SJCRH30 (cell line): ENCODE data around the gene LAMA5. TPM values are rescaled to one million over a fixed set of nuclear protein-coding genes. Genes with fewer than 3 reads are reported as not detected.

Experiments used
- DNase-seq, 2 experiments: peaks; one replicate each; pipeline ENCODE4 v3.0.0-alpha.2; 2015 to 2020
- H3K27ac ChIP-seq: fragments of 250-450 bp; sonication (Bioruptor Pico); 2 replicates; pipeline ENCODE4 v1.5.1; 2020; ENCODE audit warnings: mild to moderate bottlenecking, moderate library complexity
- H3K27me3 ChIP-seq: fragments of 250-450 bp; sonication (Bioruptor Pico); 2 replicates; pipeline ENCODE4 v1.5.1; 2020; ENCODE audit warnings: mild to moderate bottlenecking, moderate library complexity
- H3K36me3 ChIP-seq: fragments of 250-450 bp; sonication (Bioruptor Pico); 2 replicates; pipeline ENCODE4 v1.5.1; 2020; ENCODE audit warnings: mild to moderate bottlenecking, moderate library complexity
- H3K4me1 ChIP-seq: fragments of 250-450 bp; sonication (Bioruptor Pico); 2 replicates; pipeline ENCODE4 v1.5.1; 2020; ENCODE audit warnings: mild to moderate bottlenecking, moderate library complexity
- H3K4me3 ChIP-seq: fragments of 250-450 bp; sonication (Bioruptor Pico); 2 replicates; pipeline ENCODE4 v1.5.1; 2020; ENCODE audit warnings: mild to moderate bottlenecking, moderate library complexity
- H3K9me3 ChIP-seq: fragments of 250-450 bp; sonication (Bioruptor Pico); replicated peaks from 2 replicates; pipeline ENCODE4 v1.5.1; 2020; ENCODE audit warnings: mild to moderate bottlenecking, moderate library complexity
- total RNA-seq: library from RNA; depleted of rRNA; stranded (reverse); fragments of >200 nt; shearing (Covaris generic); gene quantifications from 2 replicates; pipeline ENCODE4 v1.2.3, GENCODE V29; 2014

The LAMA5 gene
- total RNA-seq, 1 experiment from 2014 or later = 43.8 TPM

GRCh38 chr20:62284448-62284847 lies 82.7 kb downstream of the LAMA5 start:
- Histone ChIP-seq H3K4me1 (peaks cover 31% of the 10 kb centered on the region), H3K36me3 (peaks cover 20% of the 10 kb centered on the region), H3K4me3 (no peak overlapping the region), H3K27ac (no peak overlapping the region), H3K9me3 (no peaks in the 10 kb centered on the region), H3K27me3 (no peaks in the 10 kb centered on the region)
- no peak for DNase-seq

- peaks cover 24% of the 10 kb centered on the region for H3K36me3 ChIP-seq
- no peak overlapping the region; the same call in 1 of the 2 replicates for H3K27ac ChIP-seq
- no peak overlapping the region for H3K4me3 ChIP-seq
- peak; percentile 50 to 56 for DNase-seq
- H3K4me1 ChIP-seq = peaks cover 31% of the 10 kb centered on the region
- H3K9me3 ChIP-seq = no peaks in the 10 kb centered on the region
- H3K27me3 ChIP-seq = no peaks in the 10 kb centered on the region
These were observed 84.1 kb downstream of the LAMA5 start for GRCh38 chr20:62282877-62283503.

- Histone ChIP-seq H3K27me3 (no peaks in the 10 kb centered on the region), H3K9me3 (no peaks in the 10 kb centered on the region), H3K4me3 (no peak overlapping the region), H3K27ac (peak overlapping the region; percentile 89), H3K36me3 (peaks cover 28% of the 10 kb centered on the region), H3K4me1 (peaks cover 31% of the 10 kb centered on the region)
- no peak for DNase-seq
These were observed 85.0 kb downstream of the LAMA5 start for GRCh38 chr20:62282103-62282502.

DNA sequence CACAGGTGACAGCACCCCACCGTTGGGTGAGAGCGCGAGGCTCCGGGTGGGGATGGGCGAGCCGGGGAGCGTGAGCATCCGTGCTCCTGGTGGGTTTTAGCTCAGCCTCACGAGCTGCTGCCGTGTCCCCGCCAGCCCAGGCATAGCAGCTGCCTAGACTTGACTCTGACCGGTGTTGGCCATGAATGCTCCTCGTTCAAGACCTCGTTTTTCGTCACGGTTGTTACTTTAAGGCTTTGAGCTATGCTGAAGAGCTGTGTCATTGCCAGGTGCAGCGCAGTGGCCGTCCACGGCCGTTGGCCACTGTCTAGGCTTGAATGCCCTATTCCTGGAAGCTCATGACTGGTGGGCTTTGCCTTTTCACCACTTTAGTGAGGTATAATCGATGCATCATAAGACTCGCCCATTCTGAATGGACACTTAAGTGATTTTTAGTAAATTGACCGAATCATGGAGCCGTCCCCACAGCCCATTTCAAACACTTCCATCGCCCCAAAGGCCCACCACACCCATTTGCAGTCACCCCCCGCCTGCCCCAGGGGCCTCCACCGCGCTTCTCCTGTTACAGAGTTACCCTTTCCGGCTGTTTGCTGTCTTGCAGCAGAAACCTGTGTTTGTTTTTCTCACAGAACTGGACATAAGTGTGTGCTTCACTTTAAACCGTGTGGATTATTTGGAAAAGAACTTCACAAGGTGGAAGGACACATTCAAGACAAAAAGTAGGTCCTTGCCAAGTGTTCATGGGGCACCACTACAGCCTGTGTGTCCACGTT lies 85.8 kb downstream of the LAMA5 start:
- Histone ChIP-seq H3K27ac (peak overlapping the region; percentile 89), H3K27me3 (no peaks in the 10 kb centered on the region), H3K4me1 (peaks cover 31% of the 10 kb centered on the region), H3K9me3 (no peaks in the 10 kb centered on the region), H3K36me3 (peaks cover 28% of the 10 kb centered on the region), H3K4me3 (no peak overlapping the region)
- peak; percentile 94 to 98 for DNase-seq

DNA sequence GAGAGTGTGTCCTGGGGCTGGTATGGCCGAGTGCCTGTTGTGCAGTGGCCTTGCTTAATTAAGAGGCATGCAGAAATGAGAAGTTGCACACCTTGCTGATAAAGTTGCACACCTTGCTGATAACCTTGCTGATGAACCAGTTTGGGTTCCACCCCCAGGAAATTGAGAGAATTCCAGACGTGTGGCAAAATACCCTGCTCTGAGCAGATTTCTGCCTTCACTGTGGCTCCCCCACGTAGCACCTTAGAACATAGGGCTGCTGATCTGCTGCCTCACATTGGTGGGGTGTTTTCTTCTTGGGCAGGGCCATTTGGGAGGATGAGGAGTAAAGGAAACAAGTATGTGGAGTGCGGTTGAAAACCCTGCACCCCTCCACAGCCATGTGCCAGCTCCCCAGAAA lies 86.8 kb downstream of the LAMA5 start:
- Histone ChIP-seq H3K27me3 (no peaks in the 10 kb centered on the region), H3K4me1 (peaks cover 31% of the 10 kb centered on the region), H3K9me3 (no peaks in the 10 kb centered on the region), H3K4me3 (no peak overlapping the region), H3K27ac (peak overlapping the region; percentile 89), H3K36me3 (peaks cover 28% of the 10 kb centered on the region)
- DNase-seq = no peak

DNA sequence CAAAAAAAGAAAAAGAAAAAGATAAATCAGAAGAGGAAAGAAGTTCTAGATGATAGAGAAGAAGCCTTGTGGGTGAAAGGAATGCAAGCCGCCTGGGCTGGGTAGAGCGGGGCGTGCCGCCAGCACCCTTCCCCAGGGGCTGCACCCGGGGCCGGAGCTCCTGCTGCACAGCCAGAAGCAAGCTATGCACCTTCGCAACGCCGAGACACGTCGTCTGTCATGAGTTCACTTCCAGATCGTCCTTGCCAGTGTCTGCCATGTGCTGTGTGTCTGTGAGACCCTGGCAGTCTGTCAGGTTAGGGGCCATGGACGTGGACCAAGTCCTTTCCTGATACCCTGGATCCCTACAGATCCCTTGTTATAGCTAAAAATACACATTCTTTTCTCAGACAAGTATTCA lies 89.9 kb downstream of the LAMA5 start:
- H3K36me3 ChIP-seq = peaks cover 23% of the 10 kb centered on the region
- no peak for DNase-seq
- H3K4me3 ChIP-seq = no peak overlapping the region
- H3K9me3 ChIP-seq = no peaks in the 10 kb centered on the region
- H3K4me1 ChIP-seq = peaks cover 20% of the 10 kb centered on the region
- H3K27ac ChIP-seq = no peak overlapping the region
- no peaks in the 10 kb centered on the region for H3K27me3 ChIP-seq

DNA sequence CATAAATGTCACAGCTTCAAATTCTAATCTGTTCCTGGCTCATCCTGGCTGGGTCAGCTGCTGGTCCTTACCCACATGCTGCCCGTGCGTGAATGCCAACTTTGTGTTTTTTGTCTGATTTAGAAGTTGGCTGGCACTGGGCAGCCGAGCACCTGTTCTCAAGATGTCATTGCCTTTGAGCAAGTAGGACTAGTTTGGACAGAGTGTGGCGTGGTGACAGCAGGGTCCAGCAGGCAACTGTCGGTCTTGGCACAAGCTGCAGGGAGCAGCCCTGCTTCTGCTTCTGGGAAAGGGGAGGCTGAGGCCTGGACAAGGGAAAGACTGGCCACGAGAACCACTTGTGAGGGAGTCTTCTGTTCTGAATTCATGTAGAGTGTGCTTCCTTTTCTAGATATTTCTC lies 90.7 kb downstream of the LAMA5 start:
- no peak overlapping the region for H3K4me3 ChIP-seq
- H3K27ac ChIP-seq = no peak overlapping the region
- H3K27me3 ChIP-seq = no peaks in the 10 kb centered on the region
- peaks cover 21% of the 10 kb centered on the region for H3K36me3 ChIP-seq
- DNase-seq = peak in 1 of 2 experiments; percentile 30
- no peaks in the 10 kb centered on the region for H3K9me3 ChIP-seq
- peaks cover 11% of the 10 kb centered on the region for H3K4me1 ChIP-seq

- H3K36me3 ChIP-seq = peaks cover 18% of the 10 kb centered on the region
- no peak overlapping the region for H3K4me3 ChIP-seq
- no peak for DNase-seq
- H3K27ac ChIP-seq = no peak overlapping the region
- no peaks in the 10 kb centered on the region for H3K27me3 ChIP-seq
- H3K4me1 ChIP-seq = no peaks in the 10 kb centered on the region; the same call in 1 of the 2 replicates
- H3K9me3 ChIP-seq = no peaks in the 10 kb centered on the region
These were observed 91.9 kb downstream of the LAMA5 start for GRCh38 chr20:62275219-62275618.

DNA sequence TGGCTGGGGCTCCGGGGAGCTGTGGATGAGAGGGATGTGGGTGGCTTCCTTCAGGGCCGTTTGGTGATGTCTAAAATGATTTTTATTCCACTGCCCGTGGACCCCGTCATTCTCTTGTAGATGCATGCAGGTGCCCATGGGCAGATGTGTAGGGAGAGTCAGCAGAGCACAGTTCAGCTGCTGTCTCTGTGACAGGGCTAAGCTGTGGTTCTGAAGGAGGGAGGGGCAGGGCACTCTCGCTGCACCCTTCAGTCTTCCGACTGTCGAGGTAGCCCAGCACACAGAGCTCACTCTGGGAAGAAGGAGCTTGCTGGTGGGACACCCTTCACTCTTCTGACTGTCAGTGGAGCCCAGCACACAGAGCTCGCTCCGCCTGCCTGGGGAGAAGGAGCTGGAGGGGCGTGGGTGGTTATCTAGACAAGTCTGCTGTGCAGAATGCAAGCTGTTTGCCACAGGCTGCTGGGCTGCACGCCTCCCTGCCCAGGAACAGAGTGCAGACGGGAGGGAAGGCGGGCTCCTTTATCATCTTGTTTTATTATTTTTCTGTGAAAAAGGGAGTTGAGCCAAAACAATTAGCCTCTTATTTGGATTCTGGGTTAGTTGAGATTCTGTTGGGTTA lies 92.7 kb downstream of the LAMA5 start:
- Histone ChIP-seq H3K27me3 (no peaks in the 10 kb centered on the region), H3K36me3 (peaks cover 11% of the 10 kb centered on the region), H3K4me1 (no peaks in the 10 kb centered on the region), H3K27ac (no peak overlapping the region), H3K4me3 (no peak overlapping the region), H3K9me3 (no peaks in the 10 kb centered on the region)
- DNase-seq = no peak

- H3K4me3 ChIP-seq = no peak overlapping the region
- H3K27ac ChIP-seq = no peak overlapping the region
- no peak for DNase-seq
- peaks cover 7% of the 10 kb centered on the region for H3K36me3 ChIP-seq
- no peaks in the 10 kb centered on the region for H3K4me1 ChIP-seq
- H3K9me3 ChIP-seq = no peaks in the 10 kb centered on the region
- H3K27me3 ChIP-seq = no peaks in the 10 kb centered on the region
These were observed 93.7 kb downstream of the LAMA5 start for GRCh38 chr20:62273416-62273815.

DNA sequence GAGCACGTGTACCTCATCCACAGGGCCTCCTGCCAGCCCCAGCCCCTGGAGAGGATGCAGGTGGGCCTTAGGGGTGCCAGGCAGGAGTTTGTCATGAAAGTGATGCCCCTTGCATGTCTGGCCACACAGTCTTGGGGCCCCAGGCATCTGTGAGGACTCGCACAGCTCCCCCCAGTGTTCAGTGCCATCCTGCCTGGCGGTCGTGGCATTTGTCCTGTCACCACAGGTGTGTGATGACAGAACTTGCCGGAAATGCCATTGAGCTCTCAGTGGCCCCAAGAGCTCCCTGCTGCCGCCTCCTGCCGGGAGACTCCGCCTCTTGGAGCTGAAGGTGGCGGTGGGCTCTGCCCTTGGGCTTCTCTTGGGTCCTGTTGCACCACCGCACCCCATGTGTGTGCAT lies 94.9 kb downstream of the LAMA5 start:
- Histone ChIP-seq H3K9me3 (no peaks in the 10 kb centered on the region), H3K36me3 (peaks cover 5% of the 10 kb centered on the region; the same call in 1 of the 2 replicates), H3K4me1 (no peaks in the 10 kb centered on the region), H3K4me3 (no peak overlapping the region), H3K27me3 (no peaks in the 10 kb centered on the region), H3K27ac (no peak overlapping the region)
- DNase-seq = no peak

DNA sequence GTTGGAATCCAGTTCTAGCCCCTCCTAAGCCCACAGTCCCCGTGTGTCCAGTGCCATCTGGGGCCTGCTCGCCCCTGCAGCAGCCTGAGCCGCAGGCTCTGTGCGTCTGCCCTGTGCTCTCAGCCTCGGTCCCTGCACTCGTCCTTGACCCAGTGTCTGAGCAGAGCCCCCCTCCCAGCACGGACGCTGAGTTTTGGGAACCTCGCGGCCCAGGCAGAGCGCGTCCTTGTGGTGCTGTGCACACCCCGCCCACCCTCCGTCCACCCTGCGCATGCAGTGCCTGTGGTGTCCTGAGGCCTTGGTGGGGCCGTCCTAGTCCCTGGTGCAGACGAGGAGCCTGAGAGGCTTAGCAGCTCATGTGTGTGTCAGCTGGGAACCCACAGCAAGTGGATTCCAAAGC lies 97.2 kb downstream of the LAMA5 start:
- Histone ChIP-seq H3K36me3 (peaks cover 25% of the 10 kb centered on the region), H3K4me1 (no peaks in the 10 kb centered on the region)
- no peak for DNase-seq

GRCh38 chr20:62269378-62269777 lies 97.7 kb downstream of the LAMA5 start:
- Histone ChIP-seq H3K4me1 (no peaks in the 10 kb centered on the region), H3K36me3 (peaks cover 30% of the 10 kb centered on the region), H3K27ac (no peak overlapping the region), H3K4me3 (no peak overlapping the region), H3K27me3 (no peaks in the 10 kb centered on the region), H3K9me3 (0 out of 2 replicates have a peak, but pooled peaks cover 5% of the 10 kb centered on the region)
- no peak for DNase-seq

More for the DNA sequence above, 97.2 kb downstream of the LAMA5 start:
- Histone ChIP-seq H3K27me3 (no peaks in the 10 kb centered on the region), H3K9me3 (0 out of 2 replicates have a peak, but pooled peaks cover 4% of the 10 kb centered on the region), H3K4me3 (no peak overlapping the region), H3K27ac (no peak overlapping the region)

- H3K4me1 ChIP-seq = no peaks in the 10 kb centered on the region
- 0 out of 2 replicates have a peak, but pooled peaks cover 5% of the 10 kb centered on the region for H3K9me3 ChIP-seq
- H3K36me3 ChIP-seq = peaks cover 31% of the 10 kb centered on the region
- no peaks in the 10 kb centered on the region for H3K27me3 ChIP-seq
- no peak overlapping the region for H3K27ac ChIP-seq
- no peak for DNase-seq
- H3K4me3 ChIP-seq = no peak overlapping the region
These were observed 98.7 kb downstream of the LAMA5 start for GRCh38 chr20:62268228-62268900.

GRCh38 chr20:62267543-62267942 lies 99.6 kb downstream of the LAMA5 start:
- peaks cover 31% of the 10 kb centered on the region for H3K36me3 ChIP-seq
- H3K27ac ChIP-seq = no peak overlapping the region
- no peak overlapping the region for H3K4me3 ChIP-seq
- no peak for DNase-seq
- 0 out of 2 replicates have a peak, but pooled peaks cover 5% of the 10 kb centered on the region for H3K9me3 ChIP-seq
- no peaks in the 10 kb centered on the region for H3K4me1 ChIP-seq
- H3K27me3 ChIP-seq = no peaks in the 10 kb centered on the region
